GM10266 (cell line): ENCODE results near the gene PAEP.
"Not testable (repeated sequence)": the region's sequence is repeated elsewhere in the genome, so short reads cannot be mapped to it uniquely, and the experiment has no call there.

Experiments used
- DNase-seq: peaks from one replicate; pipeline ENCODE4 v3.0.0; 2012; ENCODE audit errors: extremely low spot score
- TF ChIP-seq, protein P1 (sequence below): IDR thresholded peaks from 2 replicates; pipeline ENCODE4 v1.5.1; 2012; ENCODE audit warnings: mild to moderate bottlenecking, low read depth; ENCODE audit not compliant: control insufficient read depth, insufficient read depth; ENCODE audit errors: missing control alignments

Gene PAEP

DNA sequence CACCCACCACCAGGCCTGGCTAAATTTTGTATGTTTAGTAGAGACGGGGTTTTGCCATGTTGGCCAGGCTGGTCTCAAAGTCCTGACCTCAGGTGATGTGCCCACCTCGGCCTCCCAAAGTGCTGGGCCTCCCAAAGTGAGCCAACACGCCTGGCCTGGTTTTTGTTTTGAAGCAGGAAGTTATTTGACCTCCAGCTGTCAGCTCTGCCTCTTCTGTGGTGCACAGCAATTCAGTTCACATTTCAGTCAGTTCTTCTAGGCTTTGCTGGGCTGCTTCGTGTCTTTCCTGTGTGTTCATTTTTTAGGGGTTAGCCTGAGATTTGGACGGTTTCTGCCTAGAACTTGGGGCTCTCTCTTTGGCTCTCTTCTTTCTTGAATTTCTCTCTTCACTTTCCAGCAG is 31.4 kb upstream of the PAEP start:
- DNase-seq: no peak
- TF ChIP-seq, protein P1, sequence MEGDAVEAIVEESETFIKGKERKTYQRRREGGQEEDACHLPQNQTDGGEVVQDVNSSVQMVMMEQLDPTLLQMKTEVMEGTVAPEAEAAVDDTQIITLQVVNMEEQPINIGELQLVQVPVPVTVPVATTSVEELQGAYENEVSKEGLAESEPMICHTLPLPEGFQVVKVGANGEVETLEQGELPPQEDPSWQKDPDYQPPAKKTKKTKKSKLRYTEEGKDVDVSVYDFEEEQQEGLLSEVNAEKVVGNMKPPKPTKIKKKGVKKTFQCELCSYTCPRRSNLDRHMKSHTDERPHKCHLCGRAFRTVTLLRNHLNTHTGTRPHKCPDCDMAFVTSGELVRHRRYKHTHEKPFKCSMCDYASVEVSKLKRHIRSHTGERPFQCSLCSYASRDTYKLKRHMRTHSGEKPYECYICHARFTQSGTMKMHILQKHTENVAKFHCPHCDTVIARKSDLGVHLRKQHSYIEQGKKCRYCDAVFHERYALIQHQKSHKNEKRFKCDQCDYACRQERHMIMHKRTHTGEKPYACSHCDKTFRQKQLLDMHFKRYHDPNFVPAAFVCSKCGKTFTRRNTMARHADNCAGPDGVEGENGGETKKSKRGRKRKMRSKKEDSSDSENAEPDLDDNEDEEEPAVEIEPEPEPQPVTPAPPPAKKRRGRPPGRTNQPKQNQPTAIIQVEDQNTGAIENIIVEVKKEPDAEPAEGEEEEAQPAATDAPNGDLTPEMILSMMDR: no peak

DNA sequence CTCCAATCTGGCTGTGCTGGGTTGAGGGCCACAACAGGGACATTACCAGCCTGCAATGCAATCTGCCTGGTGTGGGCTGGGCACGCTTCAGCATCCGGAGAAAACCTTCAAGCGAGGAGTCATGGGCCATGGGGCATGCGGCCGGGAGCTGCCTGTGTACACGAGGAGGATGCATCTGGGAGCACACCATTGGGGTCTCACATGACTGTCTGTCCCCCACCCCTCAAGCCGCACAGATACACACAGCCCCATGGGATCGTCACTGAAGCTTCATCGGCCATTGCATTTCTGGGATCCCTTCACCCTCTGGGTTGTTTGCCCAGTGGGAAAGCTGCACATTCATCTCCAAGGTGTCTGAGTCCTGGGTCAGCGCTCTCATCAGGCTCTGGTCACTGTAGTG is 30.5 kb upstream of the PAEP start:
- DNase-seq: no peak
- TF ChIP-seq, protein P1: no peak

DNA sequence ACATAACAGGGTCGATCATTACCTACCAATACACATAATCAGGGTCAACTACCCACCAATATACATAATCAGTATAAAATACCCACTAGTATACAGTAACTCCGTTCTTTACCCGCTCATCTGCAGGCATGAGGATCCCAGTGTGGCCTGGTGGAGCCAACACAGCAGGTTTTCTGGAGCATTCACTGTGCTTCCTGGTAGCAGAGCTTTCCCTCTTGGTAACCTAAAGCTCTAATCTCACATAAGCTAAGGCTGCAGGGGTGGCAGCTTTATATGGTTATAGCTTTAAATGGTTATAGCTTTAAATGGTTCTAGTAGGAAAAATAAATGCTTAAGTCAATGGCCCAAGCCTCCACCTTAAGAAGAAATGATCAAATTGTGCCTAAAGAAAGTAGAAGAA is 28.4 kb upstream of the PAEP start:
- no peak for DNase-seq
- TF ChIP-seq, protein P1: no peak

DNA sequence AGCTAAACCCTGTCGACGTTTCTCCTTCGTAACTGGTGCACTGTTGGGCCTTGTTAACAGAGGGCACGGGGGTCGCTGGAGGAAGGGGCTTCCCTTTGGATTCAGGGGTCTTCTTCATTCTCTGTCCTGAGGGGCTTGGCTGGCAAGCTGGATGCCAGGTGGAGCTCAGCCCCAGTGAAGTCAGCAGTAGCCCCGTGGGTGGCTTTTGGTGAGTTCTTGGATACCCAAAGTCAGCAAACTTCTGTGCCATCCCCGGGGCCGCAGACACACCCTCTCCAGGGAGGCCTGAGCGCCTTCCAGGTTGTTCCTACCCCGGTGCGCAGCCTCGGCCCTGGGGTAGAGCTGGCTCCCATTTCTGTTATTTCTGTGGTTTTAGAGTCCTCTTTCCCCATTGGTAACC is 27.9 kb upstream of the PAEP start:
- no peak for DNase-seq
- TF ChIP-seq, protein P1: no peak

DNA sequence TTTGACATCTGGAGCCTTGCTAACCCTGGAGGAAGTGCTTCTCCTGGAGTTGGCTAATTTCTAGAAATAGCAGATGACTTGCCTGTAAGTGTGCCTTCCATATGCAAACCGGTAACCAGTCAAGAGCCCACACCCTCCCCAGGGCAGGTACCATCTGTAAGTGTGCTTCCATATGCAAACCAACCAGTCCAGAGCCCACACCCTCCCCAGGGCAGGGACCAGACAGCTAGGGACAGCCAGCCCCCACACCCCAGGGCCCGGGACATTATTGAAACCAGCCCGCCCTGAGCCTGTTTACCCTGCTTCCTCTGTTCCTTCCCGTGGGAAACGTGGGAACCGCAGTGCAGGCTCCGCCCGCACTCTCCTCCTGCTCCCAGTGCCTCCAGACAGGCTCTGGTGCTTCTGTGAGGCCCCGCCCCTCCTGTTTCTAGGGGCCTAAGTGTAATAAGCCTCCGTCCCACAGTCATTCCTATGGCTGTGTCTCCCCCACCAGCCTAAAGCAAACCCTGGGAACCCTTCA is 27.3 kb upstream of the PAEP start:
- DNase-seq: not testable (repeated sequence)

DNA sequence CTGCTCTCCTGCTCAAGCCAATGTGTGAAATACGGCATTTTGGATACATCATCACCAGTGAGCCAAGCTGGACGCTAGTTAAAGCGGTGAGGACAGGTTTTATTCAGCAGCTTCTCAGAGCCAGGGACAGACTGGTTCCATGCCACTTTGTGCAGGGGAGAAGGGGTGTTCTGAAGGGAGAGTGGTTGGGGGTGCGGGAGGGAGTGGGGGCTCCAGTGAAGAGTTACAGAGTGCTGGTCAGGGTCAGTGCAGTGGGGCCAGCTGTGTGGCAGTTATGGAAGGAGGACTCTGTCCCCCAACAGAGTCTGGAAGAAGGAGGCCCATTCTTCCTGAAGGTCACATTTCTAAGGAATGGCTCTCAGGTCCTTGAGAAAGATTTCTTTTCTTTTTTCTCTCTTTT is 26.7 kb upstream of the PAEP start:
- DNase-seq: not testable (repeated sequence)

DNA sequence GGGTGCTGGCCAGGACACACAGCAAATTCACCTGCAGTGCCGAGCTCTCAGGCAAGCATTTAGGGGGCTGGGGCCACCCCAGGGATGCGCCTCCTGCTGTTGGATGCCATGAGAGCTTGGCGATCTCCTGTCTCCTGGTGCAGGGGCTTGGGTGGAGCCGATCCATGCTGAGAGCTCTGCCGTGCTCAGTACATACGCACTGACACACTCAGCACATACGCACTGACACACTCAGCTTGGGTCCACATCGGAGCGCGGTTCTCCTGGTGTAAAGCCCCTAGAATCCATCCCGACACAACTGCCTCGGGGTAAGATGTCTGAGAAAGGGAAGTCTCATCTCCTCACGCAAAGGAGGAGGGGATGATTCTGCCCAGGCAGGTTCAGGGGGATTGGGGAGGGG is 25.9 kb upstream of the PAEP start:
- DNase-seq: not testable (repeated sequence)

DNA sequence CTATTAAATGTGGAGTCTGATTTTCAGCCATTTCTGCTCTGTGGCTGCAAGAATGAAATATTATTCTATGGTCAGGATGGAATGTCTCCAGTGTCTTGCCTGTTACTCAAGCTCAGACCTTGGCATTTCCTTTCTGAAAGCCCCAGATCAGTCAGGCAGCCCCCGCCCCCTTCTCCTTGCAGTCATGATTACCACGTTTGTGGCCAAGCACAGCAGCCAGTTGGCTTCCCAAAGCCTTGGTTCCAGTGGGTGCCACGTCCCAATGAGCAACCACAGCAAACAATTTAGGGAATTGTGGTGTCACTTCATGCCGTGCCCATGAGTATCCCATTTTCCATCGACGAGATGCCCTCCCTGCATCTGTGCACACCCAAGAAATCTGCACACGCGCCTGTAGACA is 25.3 kb upstream of the PAEP start:
- TF ChIP-seq, protein P1: no peak
- DNase-seq: no peak

DNA sequence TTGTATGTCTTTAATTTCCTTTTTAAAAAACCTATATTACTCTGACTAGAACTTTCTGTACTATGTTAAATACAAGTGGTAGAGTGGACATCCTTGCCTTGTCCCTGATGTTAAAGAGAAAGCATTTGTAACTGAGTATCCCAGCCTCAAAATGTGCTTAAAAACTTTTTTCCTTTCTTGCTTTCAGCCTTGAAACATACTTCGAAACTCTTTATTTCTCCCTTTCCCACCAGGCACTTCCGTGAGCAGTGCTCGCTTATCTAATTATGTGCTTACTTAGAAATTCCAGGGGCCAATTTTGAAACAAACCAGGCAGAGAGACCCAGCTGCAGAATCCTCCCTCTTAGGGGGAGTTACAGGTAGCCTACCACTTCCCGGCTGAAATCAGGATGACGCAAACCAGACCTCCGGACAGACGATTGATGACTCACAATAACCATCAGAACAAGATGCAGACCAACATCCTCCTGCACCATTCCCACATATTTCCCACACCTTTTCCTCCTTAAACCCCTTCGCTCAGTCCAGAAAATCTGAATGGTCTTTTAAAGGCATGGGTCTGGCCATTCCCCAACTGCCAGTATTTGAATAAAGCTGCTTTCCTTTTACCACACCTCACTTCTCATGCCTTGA is 18.2 kb upstream of the PAEP start:
- DNase-seq: not testable (repeated sequence)

DNA sequence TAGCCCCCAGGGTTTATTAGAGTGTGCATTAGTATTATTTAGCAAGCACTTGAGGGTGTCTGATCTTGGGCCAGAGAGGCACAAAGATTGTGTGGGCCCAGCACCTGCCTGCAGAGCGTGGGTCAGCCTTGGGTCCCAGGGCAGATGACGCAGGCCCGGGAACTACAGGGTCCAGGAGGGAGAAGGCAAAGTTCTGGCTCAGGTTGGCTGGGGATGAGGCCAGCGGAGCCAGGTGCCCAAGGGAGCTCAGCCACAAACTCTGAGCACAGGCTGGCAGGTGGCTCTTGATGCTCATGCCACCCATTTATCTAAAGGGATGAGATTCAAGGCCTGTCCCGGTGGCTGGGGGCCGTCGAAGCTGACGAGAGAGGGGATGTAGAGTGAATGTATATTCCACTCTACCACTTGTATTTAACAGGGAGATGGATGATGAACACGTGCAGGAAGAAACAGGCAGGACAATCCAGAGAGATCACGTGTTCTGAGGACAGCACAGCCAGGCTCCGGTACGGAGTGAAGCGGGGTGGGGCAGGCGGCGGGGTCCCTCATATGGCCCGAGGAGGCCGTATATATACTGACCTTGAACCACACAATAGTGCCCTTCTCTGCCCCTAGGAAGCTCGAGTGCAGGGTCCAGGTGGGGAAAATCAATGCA is 16.4 kb upstream of the PAEP start:
- TF ChIP-seq, protein P1: no peak
- no peak for DNase-seq

DNA sequence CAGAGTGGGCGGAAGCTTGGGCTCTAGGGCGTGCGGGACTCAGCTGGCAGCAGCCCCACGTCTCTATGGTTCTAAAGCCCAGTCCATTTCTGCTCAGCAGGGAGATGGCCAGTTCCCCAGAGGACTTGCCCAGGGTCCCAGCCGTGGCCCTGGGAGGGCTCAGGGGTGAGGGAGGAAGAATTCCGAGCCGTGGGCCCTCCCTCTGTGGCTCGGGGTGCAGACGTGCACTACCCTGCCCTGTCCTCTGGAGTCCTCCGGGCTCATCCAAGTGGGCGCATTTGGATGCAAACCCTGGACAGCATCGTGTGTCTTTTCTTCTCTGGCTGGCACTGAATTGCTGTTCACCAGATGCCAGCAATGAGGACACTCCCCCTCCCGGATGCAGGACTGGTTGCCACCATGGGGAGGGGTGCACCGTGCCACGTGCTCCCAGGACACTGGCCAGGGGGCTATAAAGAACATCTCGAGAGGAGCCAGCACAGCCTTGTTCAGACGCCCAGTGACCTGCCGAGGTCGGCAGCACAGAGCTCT is 15.8 kb upstream of the PAEP start, which contains the start of gene OBP2A:
Gene OBP2A (plus strand): TSS at position 481 of the 531 bp plus-strand sequence. CDS start 55 bp downstream, outside the sequence.
- DNase-seq: not testable (repeated sequence)

DNA sequence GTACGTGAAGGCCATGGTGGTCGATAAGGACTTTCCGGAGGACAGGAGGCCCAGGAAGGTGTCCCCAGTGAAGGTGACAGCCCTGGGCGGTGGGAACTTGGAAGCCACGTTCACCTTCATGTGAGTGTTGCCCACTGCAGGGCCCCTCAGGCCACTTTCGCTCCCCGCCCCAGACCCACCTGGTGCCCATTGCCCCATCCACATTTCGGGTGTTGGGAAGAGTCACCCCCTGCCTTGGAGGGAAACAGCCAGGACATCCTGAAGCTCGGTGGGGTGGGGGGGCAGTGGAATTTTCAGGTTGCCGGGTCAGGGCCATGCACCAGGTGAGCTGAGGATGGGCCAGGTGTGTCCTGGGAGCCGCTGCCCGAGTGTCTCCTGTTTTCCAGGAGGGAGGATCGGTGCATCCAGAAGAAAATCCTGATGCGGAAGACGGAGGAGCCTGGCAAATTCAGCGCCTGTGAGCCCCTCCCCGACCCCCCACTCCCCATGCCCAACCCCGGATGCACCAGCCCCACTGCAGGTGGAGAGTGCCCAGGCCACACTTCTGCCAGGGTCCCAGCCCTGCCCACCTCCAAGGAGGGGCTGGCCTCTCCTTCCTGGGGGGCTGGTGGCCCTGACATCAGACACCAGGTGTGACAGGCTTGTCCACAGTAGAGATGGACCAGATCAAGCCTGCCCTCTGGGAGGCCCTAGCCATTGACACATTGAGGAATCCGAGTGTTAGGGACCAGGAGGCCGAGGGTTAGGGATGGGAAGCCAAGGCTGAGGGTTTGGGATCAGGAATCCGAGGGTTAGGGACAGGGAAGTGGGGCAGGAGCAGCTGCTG is 14.6 kb upstream of the PAEP start:
- not testable (repeated sequence) for DNase-seq
